HCT116 (cell line): Measurements from ENCODE around the gene ZNF783. TPM values are rescaled to one million over a fixed set of nuclear protein-coding genes. Genes with fewer than 3 reads are reported as not detected.

Source experiments
- ATAC-seq: fragments of 200-7000 bp; cut with Tn5 transposase; 2 replicates; pipeline ENCODE4 v1.9.1; 2020; ENCODE audit warnings: mild to moderate bottlenecking, moderate library complexity
- BruUV-seq: library from RNA; stranded (reverse); fragments of 400-500 nt; replicated peaks from 2 replicates; lab custom pipeline; 2021; lab: Mats Ljungman, UMichigan
- CTCF ChIA-PET: fragments of 300-600 bp; sonication (Branson Sonifier 250); formaldehyde crosslinking; loops from one replicate; lab custom pipeline; 2021; ENCODE audit warnings: antibody characterized with exemption; lab: Charles Lee
- POLR2A ChIA-PET: fragments of 300-600, 350-600 bp; sonication (Branson Sonifier 250); formaldehyde crosslinking; loops from one replicate; lab custom pipeline; 2021; ENCODE audit warnings: antibody characterized with exemption; lab: Charles Lee
- RAD21 ChIA-PET, 2 experiments: fragments of 300-600 bp; sonication (Branson Sonifier 250); formaldehyde crosslinking; loops; one replicate each; lab custom pipeline; 2023; ENCODE audit warnings: low total read pairs in 2 of 2; ENCODE audit not compliant: uncharacterized antibody in 2 of 2, unreplicated experiment in 2 of 2, low non-redundant PET in 1 of 2; lab: Charles Lee
- DNase-seq: peaks from one replicate; pipeline ENCODE4 v3.0.0-alpha.2; 2010; ENCODE audit warnings: low read depth, low spot score
- H2AFZ ChIP-seq: fragments of 200-600 bp; shearing (Covaris generic), sonication (generic); 2 replicates; pipeline ENCODE4 v1.6.1; 2017; ENCODE audit warnings: low read depth, mixed run types, mixed read lengths, antibody characterized with exemption, low read length; ENCODE audit not compliant: poor library complexity, severe bottlenecking
- H3K27ac ChIP-seq: 2 replicates; pipeline ENCODE4 v1.5.1; 2012; ENCODE audit warnings: low read depth, low read length
- H3K27me3 ChIP-seq: fragments of 200-600 bp; sonication (generic); 2 replicates; pipeline ENCODE4 v1.6.1; 2016; ENCODE audit warnings: mixed run types, low read length, mixed read lengths; ENCODE audit not compliant: insufficient read depth
- H3K36me3 ChIP-seq, 2 experiments: fragments of 200-500 bp in 1 of 2; fragments of 200-600 bp in 1 of 2; sonication (Bioruptor generic) in 1 of 2; sonication (generic) in 1 of 2; 2 replicates each; pipeline versions ENCODE4 v1.5.1 to v1.6.1; 2014 to 2016; ENCODE audit warnings: low read length in 2 of 2, inconsistent platforms in 1 of 2, mixed read lengths in 1 of 2, mixed run types in 1 of 2; ENCODE audit not compliant: insufficient read depth in 2 of 2, control insufficient read depth in 1 of 2
- H3K4me1 ChIP-seq, 2 experiments: fragments of 200-600 bp in 1 of 2; sonication (generic) in 1 of 2; 2 replicates each; pipeline versions ENCODE4 v1.5.1 to v1.6.1; 2012 to 2017; ENCODE audit warnings: low read length in 2 of 2, inconsistent platforms in 1 of 2, mild to moderate bottlenecking in 1 of 2, mixed read lengths in 1 of 2, mixed run types in 1 of 2, moderate library complexity in 1 of 2; ENCODE audit not compliant: insufficient read depth in 2 of 2, control insufficient read depth in 1 of 2
- H3K4me2 ChIP-seq: fragments of 200-600 bp; sonication (generic); 2 replicates; pipeline ENCODE4 v1.6.1; 2017; ENCODE audit warnings: mixed run types, low read length, mixed read lengths
- H3K4me3 ChIP-seq, 2 experiments: fragments of 200-600 bp in 1 of 2; sonication (generic) in 1 of 2; replicated peaks in 1 of 2; 2 replicates each; pipeline ENCODE4 v1.5.1; 2011 to 2016; ENCODE audit warnings: low read length in 2 of 2, control low read depth in 1 of 2, low read depth in 1 of 2, mild to moderate bottlenecking in 1 of 2, mixed read lengths in 1 of 2, mixed run types in 1 of 2
- H3K79me2 ChIP-seq: fragments of 200-600 bp; sonication (generic); 2 replicates; pipeline ENCODE4 v1.6.1; 2017; ENCODE audit warnings: mild to moderate bottlenecking, mixed run types, low read length, moderate library complexity, mixed read lengths; ENCODE audit not compliant: insufficient read depth
- H3K9ac ChIP-seq: fragments of 200-600 bp; sonication (generic); 2 replicates; pipeline ENCODE4 v1.6.1; 2016; ENCODE audit warnings: low read length, mixed read lengths
- H3K9me2 ChIP-seq: fragments of 200-600 bp; sonication (generic), shearing (Covaris generic); 2 replicates; pipeline ENCODE4 v1.6.1; 2017; ENCODE audit warnings: mixed run types, mild to moderate bottlenecking, moderate library complexity; ENCODE audit not compliant: insufficient read depth
- H3K9me3 ChIP-seq, 2 experiments: fragments of 200-500 bp in 1 of 2; fragments of 200-600 bp in 1 of 2; sonication (Bioruptor generic) in 1 of 2; sonication (generic) in 1 of 2; 2 replicates each; pipeline ENCODE4 v1.6.1; 2014 to 2017; ENCODE audit warnings: low read length in 2 of 2, mixed read lengths in 2 of 2, inconsistent platforms in 1 of 2, low read depth in 1 of 2, mild to moderate bottlenecking in 1 of 2, mixed run types in 1 of 2, moderate library complexity in 1 of 2; ENCODE audit not compliant: control insufficient read depth in 1 of 2, insufficient read depth in 1 of 2
- H4K20me1 ChIP-seq: fragments of 200-600 bp; sonication (generic), shearing (Covaris generic); 2 replicates; pipeline ENCODE4 v1.6.1; 2017; ENCODE audit warnings: mixed run types, mild to moderate bottlenecking, moderate library complexity; ENCODE audit not compliant: insufficient read depth
- CBX3 ChIP-seq: IDR thresholded peaks from 2 replicates; pipeline ENCODE4 v1.6.1; 2012; ENCODE audit warnings: low read depth
- CEBPB ChIP-seq: IDR thresholded peaks from 2 replicates; pipeline ENCODE4 v1.6.1; 2012; ENCODE audit warnings: low read depth
- CTCF ChIP-seq, 3 experiments: fragments of 200-600 bp in 1 of 3; sonication (generic) in 1 of 3; IDR thresholded peaks in 2 of 3; conservative IDR thresholded peaks in 1 of 3; 2 replicates each; pipeline ENCODE4 v1.5.1; 2012 to 2017; ENCODE audit warnings: low read depth in 2 of 3, low read length in 2 of 3, antibody characterized with exemption in 1 of 3, borderline replicate concordance in 1 of 3, control low read depth in 1 of 3, mild to moderate bottlenecking in 1 of 3, mixed read lengths in 1 of 3, mixed run types in 1 of 3, moderate library complexity in 1 of 3; ENCODE audit not compliant: insufficient read depth in 1 of 3
- EGR1 ChIP-seq: IDR thresholded peaks from 2 replicates; pipeline ENCODE4 v1.6.1; 2012; ENCODE audit warnings: low read depth
- ELF1 ChIP-seq: IDR thresholded peaks from 2 replicates; pipeline ENCODE4 v1.6.1; 2012; ENCODE audit warnings: low read depth, borderline replicate concordance
- EZH2 ChIP-seq: fragments of 200-600 bp; sonication (generic); IDR thresholded peaks from 2 replicates; pipeline ENCODE4 v1.6.1; 2017; ENCODE audit warnings: antibody characterized with exemption, mixed run types
- EZH2phosphoT487 ChIP-seq: fragments of 200-600 bp; IDR thresholded peaks from 2 replicates; pipeline ENCODE4 v1.6.1; 2018; ENCODE audit warnings: antibody characterized with exemption, borderline replicate concordance
- JUND ChIP-seq: IDR thresholded peaks from 2 replicates; pipeline ENCODE4 v1.6.1; 2012
- SP1 ChIP-seq: IDR thresholded peaks from 2 replicates; pipeline ENCODE4 v1.6.1; 2012; ENCODE audit warnings: low read depth
- YY1 ChIP-seq: IDR thresholded peaks from 2 replicates; pipeline ENCODE4 v1.6.1; 2011; ENCODE audit warnings: low read length, low read depth, moderate library complexity, mild to moderate bottlenecking; ENCODE audit not compliant: insufficient replicate concordance; ENCODE audit errors: extremely low read depth
- ZBTB33 ChIP-seq: IDR thresholded peaks from 2 replicates; pipeline ENCODE4 v1.6.1; 2011; ENCODE audit warnings: mild to moderate bottlenecking, low read length, moderate library complexity; ENCODE audit not compliant: insufficient replicate concordance; ENCODE audit errors: extremely low read depth
- ZFX ChIP-seq: fragments of 450-650 bp; IDR thresholded peaks from 2 replicates; pipeline ENCODE4 v1.6.1; 2017
- ZNF274 ChIP-seq: fragments of 200-500 bp; sonication (Bioruptor generic); IDR thresholded peaks from 2 replicates; pipeline ENCODE4 v1.6.1; 2014; ENCODE audit warnings: mild to moderate bottlenecking, low read depth, low read length, inconsistent platforms
- intact Hi-C: fragments of 100-400 bp; cut with micrococcal nuclease; formaldehyde crosslinking; loops from 2 replicates; pipeline ENCODE4 v1.10.0; 2022
- total RNA-seq: library from RNA; stranded (reverse); gene quantifications from one replicate; pipeline ENCODE4 v1.2.1, GENCODE V29; 2021; ENCODE audit not compliant: unreplicated experiment

Gene ZNF783
- total RNA-seq, 1 experiment from 2014 or later: 12.5 TPM

GRCh38 chr7:149287622-149288021 is 25.6 kb downstream of the ZNF783 start:
- Histone ChIP-seq H3K36me3 (peaks cover 0 to under 1% of the 10 kb centered on the region in 2 experiments; a peak in 1 of 4 replicates), H3K9me3 (no peaks in the 10 kb centered on the region), H3K27ac (no peak overlapping the region), H3K9me2 (no peaks in the 10 kb centered on the region), H3K79me2 (no peaks in the 10 kb centered on the region)
- no peak for ATAC-seq
- intact Hi-C loops: no loop called here
- CTCF ChIA-PET: no interaction called here
- TF ChIP-seq SP1 (no peak), ELF1 (no peak), JUND (no peak), ZBTB33 (no peak), YY1 (no peak), EGR1 (no peak), EZH2 (no peak), CBX3 (no peak), CEBPB (no peak), CTCF (IDR thresholded peaks at IDR 0.05 in 2 of 3, conservative IDR thresholded peaks at IDR 0.05 in 1 of 3; ENCODE audit: borderline replicate concordance in 1 of 3, insufficient read depth in 1 of 3, low read depth in 2 of 3, low read length in 2 of 3) (no peak), EZH2phosphoT487 (no peak), ZFX (no peak), ZNF274 (no peak)
- TF ChIP-seq, all 23 proteins: peak for 0
- no peak overlapping the region for H2AFZ ChIP-seq
- no peak overlapping the region for H3K4me2 ChIP-seq
- POLR2A ChIA-PET: no interaction called here
- no TSS peak for BruUV-seq
- peaks cover 2 to 14% of the 10 kb centered on the region in 2 experiments; a peak in 3 of 4 replicates for H3K4me1 ChIP-seq
- H4K20me1 ChIP-seq: no peaks in the 10 kb centered on the region
- H3K4me3 ChIP-seq: no peak overlapping the region
- no peaks in the 10 kb centered on the region for H3K27me3 ChIP-seq
- RAD21 ChIA-PET: no interaction called here
- H3K9ac ChIP-seq: no peak overlapping the region
- DNase-seq: no peak
